Limb (tissue), 2 donors: ENCODE measurements around the gene LEP.
A peak's percentile ranks its signal among the peaks of the same experiment; 100 is the strongest.

Experiments
- DNase-seq, 2 donors: peaks; one replicate each; pipeline ENCODE4 v3.0.0-alpha.2; 2016; ENCODE audit errors: extremely low spot score in 2 of 2

LEP gene

DNA sequence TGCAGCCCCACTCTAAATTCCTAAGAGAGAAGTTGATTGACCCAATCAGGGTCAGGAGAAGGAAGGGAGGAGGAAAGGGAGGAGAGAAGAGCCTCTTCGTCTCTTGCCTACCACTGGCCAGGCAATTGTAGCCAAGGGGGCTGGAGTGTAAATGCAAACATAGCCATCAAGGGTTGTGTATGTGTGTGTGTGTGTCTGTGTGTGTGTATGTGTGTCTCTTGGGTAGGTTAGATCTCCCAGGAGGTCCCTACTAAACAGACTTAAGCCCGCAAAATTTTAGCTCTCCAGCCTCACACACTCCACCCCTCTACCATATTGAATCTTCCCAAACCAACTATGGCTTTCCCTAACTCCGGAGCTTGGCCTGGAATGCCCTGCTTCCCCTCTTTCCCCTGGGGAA lies 3.8 kb downstream of the LEP start:
- DNase-seq: no peak

- peak in 1 of 2 donors; percentile 5 for DNase-seq
These were observed 6.0 kb downstream of the LEP start for GRCh38 chr7:128247108-128247507.

DNA sequence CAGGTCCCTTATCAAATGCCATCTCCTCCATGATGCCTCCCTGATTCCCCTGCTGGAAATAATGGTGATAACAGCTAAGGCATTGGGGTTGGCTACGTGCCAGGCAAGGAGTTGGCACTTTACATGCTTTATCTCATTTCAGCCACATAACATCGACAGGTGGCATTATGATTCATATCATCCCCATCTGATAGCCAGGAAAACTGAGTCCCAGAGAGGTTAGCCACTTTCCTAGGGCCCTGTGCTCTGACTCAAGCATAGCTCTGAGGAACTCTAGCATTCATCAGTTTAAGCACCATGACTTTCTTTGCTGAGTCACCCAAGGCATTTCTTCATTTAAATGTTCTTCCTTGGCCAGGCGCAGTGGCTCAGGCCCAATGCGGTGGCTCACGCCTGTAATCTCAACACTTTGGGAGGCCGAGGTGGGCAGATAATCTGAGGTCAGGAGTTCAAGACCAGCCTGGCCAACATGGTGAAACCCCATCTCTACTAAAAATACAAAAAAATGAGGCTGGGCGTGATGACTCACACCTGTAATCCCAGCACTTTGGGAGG lies 6.6 kb downstream of the LEP start:
- no peak for DNase-seq

- no peak for DNase-seq
These were observed 10.3 kb downstream of the LEP start for GRCh38 chr7:128251337-128251736.

GRCh38 chr7:128253701-128254100 lies 12.6 kb downstream of the LEP start:
- DNase-seq: no peak

DNA sequence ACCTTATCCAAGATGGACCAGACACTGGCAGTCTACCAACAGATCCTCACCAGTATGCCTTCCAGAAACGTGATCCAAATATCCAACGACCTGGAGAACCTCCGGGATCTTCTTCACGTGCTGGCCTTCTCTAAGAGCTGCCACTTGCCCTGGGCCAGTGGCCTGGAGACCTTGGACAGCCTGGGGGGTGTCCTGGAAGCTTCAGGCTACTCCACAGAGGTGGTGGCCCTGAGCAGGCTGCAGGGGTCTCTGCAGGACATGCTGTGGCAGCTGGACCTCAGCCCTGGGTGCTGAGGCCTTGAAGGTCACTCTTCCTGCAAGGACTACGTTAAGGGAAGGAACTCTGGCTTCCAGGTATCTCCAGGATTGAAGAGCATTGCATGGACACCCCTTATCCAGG lies 13.4 kb downstream of the LEP start:
- DNase-seq: no peak

GRCh38 chr7:128255271-128255670 lies 14.2 kb downstream of the LEP start:
- DNase-seq: no peak

DNA sequence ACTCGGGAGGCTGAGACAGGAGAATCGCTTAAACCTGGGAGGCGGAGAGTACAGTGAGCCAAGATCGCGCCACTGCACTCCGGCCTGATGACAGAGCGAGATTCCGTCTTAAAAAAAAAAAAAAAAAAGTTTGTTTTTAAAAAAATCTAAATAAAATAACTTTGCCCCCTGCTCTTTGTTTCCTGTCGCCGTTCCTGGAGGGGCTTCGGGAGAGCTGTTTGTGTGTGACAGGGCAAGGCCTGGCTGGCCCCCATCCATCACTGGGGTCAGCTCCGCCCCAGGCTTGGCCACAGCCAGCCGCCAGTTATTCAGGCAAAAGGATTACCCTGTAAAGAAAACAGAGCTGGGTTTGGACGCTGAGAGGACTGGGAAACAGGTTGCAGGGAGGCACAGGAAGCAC lies 16.4 kb downstream of the LEP start:
- DNase-seq: no peak

DNA sequence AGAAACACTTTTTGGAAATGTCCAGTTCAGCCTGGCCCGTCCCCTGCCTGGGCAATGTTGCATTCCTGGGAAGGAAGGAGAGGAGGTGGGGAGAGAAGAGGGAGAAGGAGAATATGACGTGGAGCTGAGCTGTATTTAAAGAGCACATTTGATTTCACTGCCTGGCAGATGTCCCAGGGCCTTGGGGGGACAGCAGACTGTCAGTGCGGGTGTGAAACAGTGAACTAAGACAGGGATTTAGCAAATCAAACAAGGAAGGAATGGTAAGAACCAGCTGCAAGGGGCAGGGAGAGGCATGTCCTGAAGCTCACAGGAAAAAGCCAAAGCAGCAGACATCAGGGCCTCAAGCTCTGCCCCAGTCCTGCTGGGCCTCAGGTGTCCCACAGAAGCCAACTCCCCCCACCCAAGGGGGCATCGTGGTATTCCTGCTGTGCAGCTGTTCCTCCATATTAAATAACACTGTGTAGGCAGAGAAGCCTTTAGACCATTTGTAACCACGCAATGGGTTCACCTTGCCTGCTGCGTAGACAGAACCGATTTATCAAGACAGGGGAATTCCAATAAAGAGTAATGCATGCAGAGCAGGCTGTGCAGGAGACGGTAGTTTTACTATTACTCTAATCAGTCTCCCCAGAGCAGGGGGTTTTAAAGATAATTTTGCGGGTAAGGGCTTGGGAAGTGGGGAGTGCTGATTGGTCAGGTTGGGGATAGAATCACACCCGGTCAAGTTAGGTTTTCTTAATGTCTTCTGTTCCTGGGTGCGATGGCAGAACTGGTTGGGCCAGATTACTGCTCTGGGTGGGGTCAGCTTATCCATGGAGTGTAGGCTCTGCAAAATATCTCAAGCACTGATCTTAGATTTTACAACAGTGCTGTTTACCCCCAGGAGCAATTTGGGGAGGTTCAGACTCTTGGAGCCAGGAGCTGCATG lies 18.3 kb downstream of the LEP start:
- DNase-seq: peak; percentile 20 to 52

GRCh38 chr7:128260069-128260795 lies 19.2 kb downstream of the LEP start:
- no peak for DNase-seq

DNA sequence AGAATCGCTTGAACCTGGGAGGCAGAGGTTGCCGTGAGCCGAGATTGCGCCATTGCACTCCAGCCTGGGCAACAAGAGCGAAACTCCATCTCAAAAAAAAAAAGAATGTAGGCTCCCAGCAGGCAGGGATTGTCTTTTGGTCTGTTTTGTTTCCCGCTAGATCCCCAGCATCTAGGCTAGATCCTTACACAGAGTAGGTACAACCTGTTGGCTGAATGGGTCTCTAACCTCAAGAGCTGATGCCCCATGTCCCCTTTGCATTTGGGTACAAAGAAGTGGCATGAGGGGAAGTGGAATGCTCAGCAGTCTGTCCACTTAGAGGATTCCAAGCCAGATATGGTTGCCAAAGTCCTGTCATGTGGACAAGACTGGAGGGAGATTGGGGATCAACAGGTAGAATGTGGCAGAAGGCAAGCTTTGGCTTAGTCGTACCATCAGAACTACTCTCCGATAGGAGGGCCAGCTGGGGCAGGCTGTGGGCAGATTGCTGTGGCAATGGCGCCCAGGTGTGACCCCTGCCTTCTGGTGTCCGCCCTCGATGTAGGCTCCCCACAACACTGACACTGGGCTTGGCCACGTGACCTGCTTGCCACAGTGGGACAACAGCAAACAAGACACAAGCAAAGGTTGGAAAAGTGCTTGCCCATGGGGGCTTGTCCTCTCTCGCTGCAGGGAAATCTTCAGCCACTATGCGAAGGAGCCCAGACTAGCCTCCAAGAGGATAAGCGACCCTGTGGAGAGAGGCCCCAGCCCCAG lies 21.4 kb downstream of the LEP start:
- DNase-seq: no peak

- DNase-seq: no peak
These were observed 22.3 kb downstream of the LEP start for GRCh38 chr7:128263420-128263819.

DNA sequence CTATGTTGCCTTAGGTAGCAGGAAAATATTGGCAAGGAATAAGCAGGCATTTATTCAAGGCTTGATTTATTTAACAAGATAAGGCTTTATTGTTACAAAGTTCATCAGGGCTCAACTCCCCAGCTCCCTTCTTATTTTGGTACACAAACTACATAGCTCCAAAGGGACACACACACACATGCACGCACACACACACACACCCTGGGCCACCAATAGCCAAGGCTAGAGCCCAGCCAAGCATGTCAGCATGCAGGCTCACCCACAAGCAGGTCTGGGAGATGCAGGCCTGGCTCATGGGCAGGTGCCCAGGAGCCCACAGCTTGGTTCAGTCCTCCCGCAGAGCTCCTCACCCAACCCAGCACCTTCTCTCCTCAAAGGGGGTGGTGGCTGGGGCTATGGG lies 23.4 kb downstream of the LEP start:
- DNase-seq: no peak

DNA sequence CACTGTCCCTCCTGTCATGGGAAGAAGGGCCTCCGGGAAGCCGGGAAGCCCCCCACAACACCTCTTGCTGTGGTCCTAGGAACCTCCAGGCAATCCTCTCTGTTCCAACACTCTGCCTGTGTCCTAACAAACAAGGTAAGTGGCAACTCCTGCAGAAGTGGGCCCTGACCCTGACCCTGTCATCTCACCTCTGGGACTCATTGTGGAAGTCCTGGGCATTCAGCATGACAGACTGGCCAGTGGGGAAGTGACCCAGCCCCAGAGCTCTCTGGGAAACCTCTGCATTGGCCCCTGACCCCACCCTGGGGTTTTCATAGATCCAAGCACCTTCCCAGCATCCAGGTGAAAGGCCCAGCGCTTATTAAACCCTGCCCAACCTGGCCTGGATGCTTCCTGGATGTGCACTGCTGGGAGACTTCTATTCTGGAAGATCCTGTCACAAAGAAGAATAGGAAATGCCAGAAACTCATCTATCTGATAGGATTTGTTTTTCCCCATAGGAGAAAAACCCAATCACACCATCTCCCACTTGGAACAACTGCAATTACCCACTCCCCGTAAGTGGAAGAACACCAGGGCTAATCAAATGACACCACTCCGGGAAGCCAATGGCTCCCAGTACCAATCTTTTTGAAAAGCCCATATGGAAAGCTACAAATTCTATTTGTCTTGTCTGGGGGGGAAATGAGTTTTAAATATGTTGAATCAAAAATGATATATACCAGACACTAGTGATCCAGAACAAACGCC lies 24.3 kb downstream of the LEP start:
- DNase-seq: no peak

DNA sequence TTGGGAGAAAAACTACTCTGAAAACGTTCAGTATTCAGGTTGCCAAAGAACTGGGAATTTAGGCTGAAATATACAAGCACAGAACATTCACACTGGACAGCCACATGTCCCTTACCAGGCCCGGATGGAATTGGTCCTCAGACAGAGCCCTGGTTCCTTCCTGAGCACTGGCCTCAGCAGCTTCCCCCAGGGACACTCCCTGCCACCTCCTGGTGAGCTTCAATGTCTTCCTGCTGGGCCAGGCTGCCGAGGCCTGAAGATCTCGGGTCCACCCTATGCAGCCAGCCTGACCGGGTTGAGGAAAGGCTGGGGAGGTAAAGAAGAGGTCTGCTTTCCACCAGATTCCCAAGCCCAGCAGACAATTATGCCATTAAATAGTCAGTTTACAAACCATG lies 24.8 kb downstream of the LEP start:
- DNase-seq: no peak

DNA sequence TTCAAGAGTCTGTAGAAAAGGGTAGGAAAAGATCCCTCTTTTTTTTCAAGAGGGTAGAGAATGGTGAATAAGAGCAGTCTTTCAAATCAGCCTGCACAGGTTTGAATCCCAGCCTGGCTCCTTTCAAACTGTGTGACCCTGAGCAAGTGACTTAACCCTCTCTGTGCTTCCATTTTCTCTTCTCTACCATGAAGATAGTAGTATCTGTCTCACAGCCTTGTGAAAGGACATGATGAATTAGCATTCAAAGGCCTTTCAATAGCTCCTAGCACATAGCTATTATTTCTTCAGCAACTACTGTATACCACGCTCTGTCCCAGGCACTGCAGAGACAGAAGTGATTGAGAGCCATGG lies 25.4 kb downstream of the LEP start:
- no peak for DNase-seq

DNA sequence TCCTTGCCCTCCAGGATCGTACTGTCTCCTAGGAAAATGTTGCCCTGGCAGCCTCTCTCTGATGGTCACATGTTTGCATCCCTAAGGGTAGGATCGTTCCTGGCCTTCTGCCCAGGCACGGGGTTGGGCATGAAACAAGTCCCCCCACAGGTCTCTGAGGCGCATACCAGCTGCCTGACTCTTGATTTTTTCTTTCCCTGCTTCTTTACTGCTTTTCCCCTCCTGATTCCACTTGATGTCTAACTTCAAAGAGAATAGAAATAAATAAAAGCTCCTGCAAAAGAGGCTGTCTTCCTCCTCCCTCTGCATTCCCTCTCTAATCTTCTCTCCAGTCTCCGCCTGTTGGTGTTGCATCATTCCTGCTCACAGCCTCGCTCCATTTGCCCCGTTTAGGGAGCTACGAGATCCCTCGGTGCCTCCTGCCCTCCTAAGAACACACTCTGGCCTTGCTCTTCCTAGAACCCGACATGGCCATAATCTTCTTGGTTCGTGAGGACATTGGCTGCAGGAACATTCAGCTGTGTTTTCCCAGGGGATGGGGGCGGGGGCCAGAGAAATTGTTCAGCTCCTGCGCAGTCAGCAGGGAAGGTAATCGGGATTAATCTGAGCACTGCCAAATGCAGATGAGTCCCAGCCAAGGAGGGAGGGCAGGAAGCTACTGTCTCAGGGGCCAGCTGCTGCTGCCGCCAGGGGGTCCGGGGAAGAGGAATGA lies 26.0 kb downstream of the LEP start:
- peak; percentile 31 to 78 for DNase-seq

DNA sequence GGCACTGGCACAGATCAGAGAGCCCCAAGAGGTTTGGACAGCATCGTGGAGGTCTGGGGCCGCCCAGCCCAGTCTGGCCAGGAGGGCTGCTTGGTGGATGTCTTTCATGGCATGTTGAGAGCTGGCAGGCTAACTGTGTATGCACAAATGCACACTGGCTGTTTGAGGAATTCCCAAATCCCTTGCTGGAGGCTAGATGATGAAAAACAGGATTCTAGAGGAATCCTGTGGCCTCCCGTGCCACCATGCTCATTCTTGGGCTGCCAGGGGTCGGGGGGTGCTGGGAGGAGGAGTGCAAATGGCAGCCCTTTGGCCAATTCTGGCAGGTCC lies 26.5 kb downstream of the LEP start:
- no peak for DNase-seq

DNA sequence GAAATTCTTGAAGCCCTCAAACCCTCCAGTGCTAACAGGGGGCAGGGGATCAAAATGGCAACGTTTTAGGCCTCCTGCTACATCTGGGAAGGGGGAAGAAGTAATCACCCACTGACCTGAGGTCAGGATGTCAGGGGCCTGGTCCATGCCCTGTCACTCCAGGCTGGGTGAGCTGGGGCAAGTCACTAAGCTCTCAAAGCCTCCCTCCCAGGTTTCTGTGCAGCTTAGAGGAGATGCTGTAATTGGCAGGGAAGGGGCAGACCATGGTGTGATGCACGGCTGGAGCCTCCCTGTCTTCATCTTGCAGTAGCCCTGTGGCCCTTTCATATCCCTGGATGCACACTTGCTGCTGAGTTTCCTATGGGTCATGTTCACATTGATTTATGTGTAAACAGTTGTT lies 27.2 kb downstream of the LEP start:
- no peak for DNase-seq

GRCh38 chr7:128270826-128271272 lies 29.8 kb downstream of the LEP start:
- peak in 1 of 2 donors; percentile 54 for DNase-seq
